ENCODE data around the gene RAD51B. TPM values are rescaled to one million over a fixed set of nuclear protein-coding genes. Genes with fewer than 3 reads are reported as not detected.

The RAD51B gene
- total and polyA plus RNA-seq, 2 of the 13 experiments (the other 11 are each of a cell fraction or from before 2014, with no cell fraction given), result 7.0 to 9.5 TPM

DNA sequence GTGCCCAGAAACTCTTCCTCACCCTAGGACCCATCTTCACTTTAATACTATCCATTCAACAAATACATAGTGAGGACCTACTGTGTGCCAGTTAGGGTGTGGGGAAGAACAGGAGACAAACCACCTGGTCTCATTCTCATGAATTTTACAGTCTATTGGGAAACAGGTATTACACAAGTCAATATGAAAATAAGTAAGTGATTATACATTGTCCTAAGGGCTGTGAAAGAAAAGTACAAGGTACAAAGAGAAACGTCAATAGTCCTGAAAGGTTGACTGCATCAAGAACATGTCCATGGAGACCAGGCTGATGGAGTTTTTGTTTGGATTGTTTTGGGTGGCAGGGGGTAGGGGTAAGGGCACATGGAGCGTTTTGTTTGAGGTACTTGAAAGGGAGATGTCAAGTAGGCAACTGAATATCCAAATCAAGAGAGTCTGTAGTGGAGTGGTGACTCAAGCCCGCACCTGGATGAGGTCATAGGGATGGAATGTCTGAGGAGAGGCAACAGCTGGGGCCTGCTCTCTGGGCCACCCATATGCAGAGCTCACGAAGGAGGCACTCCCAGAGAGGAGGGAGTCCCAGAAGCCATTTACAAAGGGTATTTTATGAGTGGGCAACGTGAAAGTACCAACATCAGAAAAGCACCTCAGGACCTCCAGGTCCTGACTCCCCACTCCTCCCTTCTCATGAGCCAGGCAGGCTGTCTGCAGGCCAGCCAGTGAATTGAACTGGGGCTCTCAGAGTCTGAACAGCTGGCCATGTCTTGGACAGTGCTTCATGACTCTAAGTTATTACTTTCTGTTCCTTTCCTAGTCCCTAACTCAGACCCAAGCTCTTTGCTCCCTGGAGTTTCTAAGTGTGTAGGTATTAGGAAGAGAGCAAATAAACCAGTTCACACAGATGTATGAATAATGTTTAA lies 701.3 kb downstream of the RAD51B start (continued):
- TF ChIP-seq SIN3B (IDR thresholded peaks at IDR 0.05; ENCODE audit: low read length) (no peak), MTA3 (CRISPR knock-in tag; IDR thresholded peaks at IDR 0.05) (no peak), ZNF776 (CRISPR knock-in tag; IDR thresholded peaks at IDR 0.05) (no peak), ZNF331 (CRISPR knock-in tag; IDR thresholded peaks at IDR 0.05) (no peak; the same call in 1 of the 2 replicates), ARNT (IDR thresholded peaks at IDR 0.05) (no peak), CEBPB (IDR thresholded peaks at IDR 0.05; ENCODE audit: borderline replicate concordance, low read depth, low read length) (peak; percentile 83; the same call in 1 of the 2 replicates), ZNF768 (CRISPR knock-in tag; IDR thresholded peaks at IDR 0.05) (no peak), ZNF713 (CRISPR knock-in tag; IDR thresholded peaks at IDR 0.05) (no peak), ZFP36 (IDR thresholded peaks at IDR 0.05; ENCODE audit: borderline replicate concordance, low read depth, low read length, partially characterized antibody) (no peak)
- TF ChIP-seq, protein P1, sequence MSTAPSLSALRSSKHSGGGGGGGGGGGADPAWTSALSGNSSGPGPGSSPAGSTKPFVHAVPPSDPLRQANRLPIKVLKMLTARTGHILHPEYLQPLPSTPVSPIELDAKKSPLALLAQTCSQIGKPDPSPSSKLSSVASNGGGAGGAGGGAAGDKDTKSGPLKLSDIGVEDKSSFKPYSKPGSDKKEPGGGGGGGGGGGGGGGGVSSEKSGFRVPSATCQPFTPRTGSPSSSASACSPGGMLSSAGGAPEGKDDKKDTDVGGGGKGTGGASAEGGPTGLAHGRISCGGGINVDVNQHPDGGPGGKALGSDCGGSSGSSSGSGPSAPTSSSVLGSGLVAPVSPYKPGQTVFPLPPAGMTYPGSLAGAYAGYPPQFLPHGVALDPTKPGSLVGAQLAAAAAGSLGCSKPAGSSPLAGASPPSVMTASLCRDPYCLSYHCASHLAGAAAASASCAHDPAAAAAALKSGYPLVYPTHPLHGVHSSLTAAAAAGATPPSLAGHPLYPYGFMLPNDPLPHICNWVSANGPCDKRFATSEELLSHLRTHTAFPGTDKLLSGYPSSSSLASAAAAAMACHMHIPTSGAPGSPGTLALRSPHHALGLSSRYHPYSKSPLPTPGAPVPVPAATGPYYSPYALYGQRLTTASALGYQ (CRISPR knock-in tag; IDR thresholded peaks at IDR 0.05), result peak; percentile 19; the same call in 1 of the 2 replicates
- TF ChIP-seq, protein P2, sequence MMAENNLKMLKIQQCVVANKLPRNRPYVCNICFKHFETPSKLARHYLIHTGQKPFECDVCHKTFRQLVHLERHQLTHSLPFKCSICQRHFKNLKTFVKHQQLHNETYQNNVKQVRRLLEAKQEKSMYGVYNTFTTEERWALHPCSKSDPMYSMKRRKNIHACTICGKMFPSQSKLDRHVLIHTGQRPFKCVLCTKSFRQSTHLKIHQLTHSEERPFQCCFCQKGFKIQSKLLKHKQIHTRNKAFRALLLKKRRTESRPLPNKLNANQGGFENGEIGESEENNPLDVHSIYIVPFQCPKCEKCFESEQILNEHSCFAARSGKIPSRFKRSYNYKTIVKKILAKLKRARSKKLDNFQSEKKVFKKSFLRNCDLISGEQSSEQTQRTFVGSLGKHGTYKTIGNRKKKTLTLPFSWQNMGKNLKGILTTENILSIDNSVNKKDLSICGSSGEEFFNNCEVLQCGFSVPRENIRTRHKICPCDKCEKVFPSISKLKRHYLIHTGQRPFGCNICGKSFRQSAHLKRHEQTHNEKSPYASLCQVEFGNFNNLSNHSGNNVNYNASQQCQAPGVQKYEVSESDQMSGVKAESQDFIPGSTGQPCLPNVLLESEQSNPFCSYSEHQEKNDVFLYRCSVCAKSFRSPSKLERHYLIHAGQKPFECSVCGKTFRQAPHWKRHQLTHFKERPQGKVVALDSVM (CRISPR knock-in tag; IDR thresholded peaks at IDR 0.05), result no peak
- TF ChIP-seq, protein P3, sequence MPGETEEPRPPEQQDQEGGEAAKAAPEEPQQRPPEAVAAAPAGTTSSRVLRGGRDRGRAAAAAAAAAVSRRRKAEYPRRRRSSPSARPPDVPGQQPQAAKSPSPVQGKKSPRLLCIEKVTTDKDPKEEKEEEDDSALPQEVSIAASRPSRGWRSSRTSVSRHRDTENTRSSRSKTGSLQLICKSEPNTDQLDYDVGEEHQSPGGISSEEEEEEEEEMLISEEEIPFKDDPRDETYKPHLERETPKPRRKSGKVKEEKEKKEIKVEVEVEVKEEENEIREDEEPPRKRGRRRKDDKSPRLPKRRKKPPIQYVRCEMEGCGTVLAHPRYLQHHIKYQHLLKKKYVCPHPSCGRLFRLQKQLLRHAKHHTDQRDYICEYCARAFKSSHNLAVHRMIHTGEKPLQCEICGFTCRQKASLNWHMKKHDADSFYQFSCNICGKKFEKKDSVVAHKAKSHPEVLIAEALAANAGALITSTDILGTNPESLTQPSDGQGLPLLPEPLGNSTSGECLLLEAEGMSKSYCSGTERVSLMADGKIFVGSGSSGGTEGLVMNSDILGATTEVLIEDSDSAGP (CRISPR knock-in tag; IDR thresholded peaks at IDR 0.05; ENCODE audit: borderline replicate concordance), result 0 out of 2 replicates have a peak, but pooled peaks have one; percentile 7
- TF ChIP-seq, protein P4, sequence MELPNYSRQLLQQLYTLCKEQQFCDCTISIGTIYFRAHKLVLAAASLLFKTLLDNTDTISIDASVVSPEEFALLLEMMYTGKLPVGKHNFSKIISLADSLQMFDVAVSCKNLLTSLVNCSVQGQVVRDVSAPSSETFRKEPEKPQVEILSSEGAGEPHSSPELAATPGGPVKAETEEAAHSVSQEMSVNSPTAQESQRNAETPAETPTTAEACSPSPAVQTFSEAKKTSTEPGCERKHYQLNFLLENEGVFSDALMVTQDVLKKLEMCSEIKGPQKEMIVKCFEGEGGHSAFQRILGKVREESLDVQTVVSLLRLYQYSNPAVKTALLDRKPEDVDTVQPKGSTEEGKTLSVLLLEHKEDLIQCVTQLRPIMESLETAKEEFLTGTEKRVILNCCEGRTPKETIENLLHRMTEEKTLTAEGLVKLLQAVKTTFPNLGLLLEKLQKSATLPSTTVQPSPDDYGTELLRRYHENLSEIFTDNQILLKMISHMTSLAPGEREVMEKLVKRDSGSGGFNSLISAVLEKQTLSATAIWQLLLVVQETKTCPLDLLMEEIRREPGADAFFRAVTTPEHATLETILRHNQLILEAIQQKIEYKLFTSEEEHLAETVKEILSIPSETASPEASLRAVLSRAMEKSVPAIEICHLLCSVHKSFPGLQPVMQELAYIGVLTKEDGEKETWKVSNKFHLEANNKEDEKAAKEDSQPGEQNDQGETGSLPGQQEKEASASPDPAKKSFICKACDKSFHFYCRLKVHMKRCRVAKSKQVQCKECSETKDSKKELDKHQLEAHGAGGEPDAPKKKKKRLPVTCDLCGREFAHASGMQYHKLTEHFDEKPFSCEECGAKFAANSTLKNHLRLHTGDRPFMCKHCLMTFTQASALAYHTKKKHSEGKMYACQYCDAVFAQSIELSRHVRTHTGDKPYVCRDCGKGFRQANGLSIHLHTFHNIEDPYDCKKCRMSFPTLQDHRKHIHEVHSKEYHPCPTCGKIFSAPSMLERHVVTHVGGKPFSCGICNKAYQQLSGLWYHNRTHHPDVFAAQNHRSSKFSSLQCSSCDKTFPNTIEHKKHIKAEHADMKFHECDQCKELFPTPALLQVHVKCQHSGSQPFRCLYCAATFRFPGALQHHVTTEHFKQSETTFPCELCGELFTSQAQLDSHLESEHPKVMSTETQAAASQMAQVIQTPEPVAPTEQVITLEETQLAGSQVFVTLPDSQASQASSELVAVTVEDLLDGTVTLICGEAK (IDR thresholded peaks at IDR 0.05), result no peak
- TF ChIP-seq, protein P4 (CRISPR knock-in tag; IDR thresholded peaks at IDR 0.05), result no peak

All from HepG2 (cell line).